Osteoblast (primary cell): ENCODE measurements around the gene IFFO2. TPM values are rescaled to one million over a fixed set of nuclear protein-coding genes. Genes with fewer than 3 reads are reported as not detected.

ENCODE experiments used
- DNase-seq: peaks from one replicate; pipeline ENCODE4 v3.0.0; 2011; ENCODE audit warnings: low spot score, mixed read lengths; ENCODE audit not compliant: insufficient read length; ENCODE audit errors: missing footprints
- H2AFZ ChIP-seq: 2 replicates; pipeline ENCODE4 v1.6.0; 2011; ENCODE audit warnings: mild to moderate bottlenecking, low read length
- H3K27ac ChIP-seq: 2 replicates; pipeline ENCODE4 v1.5.1; 2011; ENCODE audit warnings: mild to moderate bottlenecking, low read depth, low read length, moderate library complexity
- H3K27me3 ChIP-seq: 2 replicates; pipeline ENCODE4 v1.6.0; 2012; ENCODE audit warnings: mild to moderate bottlenecking, control low read depth, inconsistent platforms, low read length, moderate library complexity; ENCODE audit not compliant: insufficient read depth
- H3K36me3 ChIP-seq: 2 replicates; pipeline ENCODE4 v1.5.1; 2011; ENCODE audit warnings: mild to moderate bottlenecking, low read length, control low read depth, moderate library complexity; ENCODE audit not compliant: insufficient read depth
- H3K4me1 ChIP-seq: 2 replicates; pipeline ENCODE4 v1.5.1; 2011; ENCODE audit warnings: mild to moderate bottlenecking, low read length, control low read depth, moderate library complexity; ENCODE audit not compliant: insufficient read depth
- H3K4me2 ChIP-seq: 2 replicates; pipeline ENCODE4 v1.6.0; 2011; ENCODE audit warnings: mild to moderate bottlenecking, low read length; ENCODE audit not compliant: insufficient read depth
- H3K4me3 ChIP-seq: fragments of 200-600 bp; sonication (generic); 3 replicates; pipeline ENCODE4 v1.5.1; 2012; ENCODE audit warnings: mild to moderate bottlenecking, low read length, inconsistent platforms; ENCODE audit not compliant: insufficient read depth
- H3K79me2 ChIP-seq: 2 replicates; pipeline ENCODE4 v1.6.0; 2012; ENCODE audit warnings: mild to moderate bottlenecking, low read length, control low read depth, inconsistent platforms; ENCODE audit not compliant: insufficient read depth
- H3K9me3 ChIP-seq: 2 replicates; pipeline ENCODE4 v1.5.1; 2011; ENCODE audit warnings: low read depth, low read length, control low read depth
- H4K20me1 ChIP-seq: 2 replicates; pipeline ENCODE4 v1.6.0; 2012; ENCODE audit warnings: mild to moderate bottlenecking, low read length, control low read depth; ENCODE audit not compliant: insufficient read depth
- total RNA-seq: library from RNA; depleted of rRNA; stranded (reverse); fragments of >200 nt; gene quantifications from 2 replicates; pipeline ENCODE4 v1.2.3, GENCODE V29; 2012
- TF ChIP-seq, protein P1 (sequence below): IDR thresholded peaks from 2 replicates; pipeline ENCODE4 v1.5.1; 2011; ENCODE audit warnings: mild to moderate bottlenecking, low read depth, low read length, moderate library complexity; ENCODE audit errors: extremely low read depth

The IFFO2 gene
- total RNA-seq, 1 donor = 10.9 TPM

DNA sequence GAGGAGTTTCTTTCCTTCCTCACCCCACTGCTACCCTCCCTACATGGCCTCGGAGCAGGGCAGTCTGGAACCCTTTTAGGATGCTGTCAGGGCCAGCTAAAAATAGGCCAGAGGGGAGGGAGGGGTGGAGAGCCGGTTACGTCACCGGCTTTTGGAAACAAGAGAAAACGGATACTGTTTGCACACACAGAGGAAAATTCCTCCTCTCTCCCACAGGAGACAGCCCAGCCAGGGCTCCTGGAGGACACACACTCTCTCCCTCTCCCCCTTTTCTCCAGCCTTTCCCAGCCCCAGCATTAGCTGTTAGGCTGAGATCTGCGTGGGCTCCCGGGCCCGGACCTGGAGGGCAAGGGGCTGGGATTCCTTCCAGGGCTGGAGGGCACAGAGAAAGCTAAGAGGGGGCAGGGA lies 34.2 kb downstream of the IFFO2 start:
- DNase-seq = peak; percentile 98
- H3K27me3 ChIP-seq = no peaks in the 10 kb centered on the region
- peaks cover 33% of the 10 kb centered on the region for H4K20me1 ChIP-seq
- H3K4me1 ChIP-seq = peaks cover 44% of the 10 kb centered on the region
- peaks cover 52% of the 10 kb centered on the region for H3K79me2 ChIP-seq
- H2AFZ ChIP-seq = peak overlapping the region; percentile 54
- peak overlapping the region; percentile 93 for H3K27ac ChIP-seq
- H3K4me3 ChIP-seq = no peak overlapping the region
- peak overlapping the region; percentile 69 for H3K4me2 ChIP-seq
- TF ChIP-seq, protein P1, sequence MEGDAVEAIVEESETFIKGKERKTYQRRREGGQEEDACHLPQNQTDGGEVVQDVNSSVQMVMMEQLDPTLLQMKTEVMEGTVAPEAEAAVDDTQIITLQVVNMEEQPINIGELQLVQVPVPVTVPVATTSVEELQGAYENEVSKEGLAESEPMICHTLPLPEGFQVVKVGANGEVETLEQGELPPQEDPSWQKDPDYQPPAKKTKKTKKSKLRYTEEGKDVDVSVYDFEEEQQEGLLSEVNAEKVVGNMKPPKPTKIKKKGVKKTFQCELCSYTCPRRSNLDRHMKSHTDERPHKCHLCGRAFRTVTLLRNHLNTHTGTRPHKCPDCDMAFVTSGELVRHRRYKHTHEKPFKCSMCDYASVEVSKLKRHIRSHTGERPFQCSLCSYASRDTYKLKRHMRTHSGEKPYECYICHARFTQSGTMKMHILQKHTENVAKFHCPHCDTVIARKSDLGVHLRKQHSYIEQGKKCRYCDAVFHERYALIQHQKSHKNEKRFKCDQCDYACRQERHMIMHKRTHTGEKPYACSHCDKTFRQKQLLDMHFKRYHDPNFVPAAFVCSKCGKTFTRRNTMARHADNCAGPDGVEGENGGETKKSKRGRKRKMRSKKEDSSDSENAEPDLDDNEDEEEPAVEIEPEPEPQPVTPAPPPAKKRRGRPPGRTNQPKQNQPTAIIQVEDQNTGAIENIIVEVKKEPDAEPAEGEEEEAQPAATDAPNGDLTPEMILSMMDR = peak; percentile 22
- peaks cover 3% of the 10 kb centered on the region for H3K36me3 ChIP-seq
- no peaks in the 10 kb centered on the region for H3K9me3 ChIP-seq

DNA sequence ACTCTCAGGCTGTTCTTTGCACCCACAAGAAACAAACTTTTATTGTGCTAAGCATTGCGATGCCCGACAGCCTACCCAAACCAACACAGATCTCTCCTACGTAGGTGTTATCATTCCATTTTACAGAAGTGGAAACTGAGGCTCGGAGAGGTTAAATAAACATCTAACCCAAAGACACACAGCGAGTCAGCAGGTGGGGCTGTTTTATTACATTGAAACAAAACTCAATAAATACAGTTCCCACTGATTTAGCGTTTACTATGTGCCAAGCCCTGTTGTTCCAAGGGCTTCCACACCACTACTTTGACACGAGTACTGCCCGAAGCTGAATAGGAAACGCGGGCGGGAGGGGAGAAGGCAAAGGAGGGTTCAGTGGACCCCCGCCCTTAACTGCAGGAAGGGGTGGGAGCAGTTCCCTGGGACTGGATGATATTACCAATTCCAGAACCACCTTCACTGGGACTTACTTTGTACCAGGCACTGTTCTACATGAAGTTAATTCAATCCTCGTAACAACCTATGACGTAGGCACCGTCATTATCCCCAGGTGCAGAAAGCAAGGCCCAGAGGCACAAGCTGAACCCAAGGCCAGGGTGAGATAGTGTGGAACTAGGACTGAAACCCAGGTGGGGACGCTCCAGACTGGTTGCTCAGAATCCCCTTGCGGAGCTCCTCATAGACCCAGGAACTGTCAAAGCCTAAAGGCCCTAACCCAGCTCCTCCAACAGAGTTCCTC lies 34.8 kb downstream of the IFFO2 start:
- Histone ChIP-seq H3K4me3 (no peak overlapping the region), H3K79me2 (peaks cover 45% of the 10 kb centered on the region), H3K36me3 (peaks cover 7% of the 10 kb centered on the region), H4K20me1 (peaks cover 33% of the 10 kb centered on the region), H3K4me2 (peak overlapping the region; percentile 69), H2AFZ (peak overlapping the region; percentile 54), H3K27ac (peak overlapping the region; percentile 93), H3K27me3 (no peaks in the 10 kb centered on the region), H3K4me1 (peaks cover 38% of the 10 kb centered on the region), H3K9me3 (no peaks in the 10 kb centered on the region)
- DNase-seq = no peak
- TF ChIP-seq, protein P1 = no peak

DNA sequence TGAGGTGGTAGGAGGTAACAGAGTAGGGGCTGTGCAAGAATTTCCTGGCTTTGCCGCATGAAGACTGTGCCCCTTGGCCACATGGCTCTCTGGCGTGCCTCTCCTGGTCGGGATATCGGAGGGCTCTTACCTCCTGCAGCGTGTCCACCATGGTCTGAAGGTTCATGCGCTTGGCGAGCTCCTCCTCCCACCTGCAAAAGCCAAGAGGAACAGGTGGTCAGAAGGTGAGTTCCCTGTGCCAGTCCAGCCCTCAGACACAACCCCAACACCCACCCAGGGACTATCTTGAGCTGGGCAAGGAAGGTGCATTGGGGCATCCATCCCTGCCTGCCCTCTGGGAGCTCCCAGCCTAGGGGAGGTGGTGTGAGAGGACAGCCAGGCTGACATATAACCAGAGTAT lies 35.5 kb downstream of the IFFO2 start:
- Histone ChIP-seq H3K4me1 (peaks cover 31% of the 10 kb centered on the region), H3K9me3 (no peaks in the 10 kb centered on the region), H2AFZ (no peak overlapping the region), H3K27me3 (no peaks in the 10 kb centered on the region), H3K4me2 (no peak overlapping the region), H3K27ac (no peak overlapping the region), H3K4me3 (no peak overlapping the region), H3K36me3 (peaks cover 9% of the 10 kb centered on the region), H3K79me2 (peaks cover 43% of the 10 kb centered on the region), H4K20me1 (peaks cover 33% of the 10 kb centered on the region)
- TF ChIP-seq, protein P1 = no peak
- no peak for DNase-seq

DNA sequence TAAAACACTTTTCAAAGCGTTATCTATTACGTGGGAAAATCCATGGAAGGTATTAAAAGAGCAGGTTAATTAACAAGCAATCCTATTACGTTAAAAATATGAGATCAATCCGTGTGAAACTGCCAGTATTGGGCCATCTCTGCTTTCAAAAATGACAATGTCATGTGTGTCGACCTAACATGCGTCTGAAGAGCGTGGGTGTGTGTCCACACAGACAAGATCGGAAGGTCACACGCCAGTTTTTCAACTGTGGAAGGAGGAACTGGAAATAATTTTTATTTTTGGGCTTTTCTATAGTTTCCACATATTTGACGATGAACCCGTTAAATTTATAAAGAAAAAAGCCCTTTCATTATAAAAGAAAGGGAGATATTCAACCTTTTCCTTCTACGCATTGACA lies 36.5 kb downstream of the IFFO2 start:
- H4K20me1 ChIP-seq = peaks cover 36% of the 10 kb centered on the region
- H3K4me1 ChIP-seq = peaks cover 31% of the 10 kb centered on the region
- no peak overlapping the region for H3K27ac ChIP-seq
- TF ChIP-seq, protein P1 = no peak
- H3K4me2 ChIP-seq = no peak overlapping the region
- peaks cover 38% of the 10 kb centered on the region for H3K79me2 ChIP-seq
- no peak overlapping the region for H2AFZ ChIP-seq
- no peak for DNase-seq
- no peaks in the 10 kb centered on the region for H3K27me3 ChIP-seq
- no peaks in the 10 kb centered on the region for H3K9me3 ChIP-seq
- H3K36me3 ChIP-seq = peaks cover 9% of the 10 kb centered on the region
- H3K4me3 ChIP-seq = no peak overlapping the region
